Naive thymus-derived CD4-positive, alpha-beta T cell (primary cell): ENCODE results near the gene CLPSL1. TPM values are rescaled to one million over a fixed set of nuclear protein-coding genes. Genes with fewer than 3 reads are reported as not detected.

ENCODE experiments used
- ATAC-seq: fragments of 150-1000 bp; cut with Tn5 transposase; 2 replicates; pipeline ENCODE4 v1.10.0; 2021; ENCODE audit warnings: mild to moderate bottlenecking, moderate library complexity
- CTCF ChIA-PET: fragments of 350-600 bp; sonication (Branson Sonifier 250); formaldehyde crosslinking; loops from one replicate; lab custom pipeline; 2021; ENCODE audit warnings: antibody characterized with exemption; lab: Charles Lee
- POLR2A ChIA-PET: fragments of 350-600 bp; sonication (Branson Sonifier 250); formaldehyde crosslinking; loops from one replicate; lab custom pipeline; 2021; ENCODE audit warnings: antibody characterized with exemption, inconsistent platforms; lab: Charles Lee
- DNase-seq, 9 donors: peaks; one replicate each; pipeline versions ENCODE4 v3.0.0 to v3.0.0-alpha.2; 2020 to 2022; ENCODE audit warnings: mixed read lengths in 1 of 9
- H3K27ac ChIP-seq: one replicate; pipeline ENCODE4 v1.7.0; 2013; ENCODE audit warnings: mild to moderate bottlenecking, low read depth, low read length, moderate library complexity
- H3K27me3 ChIP-seq, 2 donors: one replicate each; pipeline ENCODE4 v1.7.0; 2013; ENCODE audit warnings: low read length in 2 of 2, mild to moderate bottlenecking in 2 of 2, moderate library complexity in 2 of 2; ENCODE audit not compliant: control insufficient read depth in 2 of 2, insufficient read depth in 2 of 2
- H3K36me3 ChIP-seq, 3 experiments: 1 replicate in 2 of 3; 2 replicates in 1 of 3; pipeline ENCODE4 v1.7.0; 2013; ENCODE audit warnings: low read length in 3 of 3, mild to moderate bottlenecking in 3 of 3, moderate library complexity in 1 of 3; ENCODE audit not compliant: insufficient read depth in 3 of 3, control insufficient read depth in 2 of 3
- H3K4me1 ChIP-seq, 2 donors: one replicate each; pipeline ENCODE4 v1.7.0; 2013; ENCODE audit warnings: low read length in 2 of 2, mild to moderate bottlenecking in 2 of 2, moderate library complexity in 1 of 2; ENCODE audit not compliant: control insufficient read depth in 2 of 2, insufficient read depth in 2 of 2
- H3K4me3 ChIP-seq: 2 replicates; pipeline ENCODE4 v1.7.0; 2013; ENCODE audit warnings: mild to moderate bottlenecking, low read length
- H3K9me3 ChIP-seq, 3 experiments: 1 replicate in 2 of 3; 2 replicates in 1 of 3; pipeline ENCODE4 v1.7.0; 2013; ENCODE audit warnings: low read length in 3 of 3; ENCODE audit not compliant: control insufficient read depth in 2 of 3
- H3K27ac Mint-ChIP-seq, 9 donors: one replicate each; pipeline ENCODE4 v1.8.0; 2020 to 2022; ENCODE audit warnings: mixed read lengths in 9 of 9, mild to moderate bottlenecking in 8 of 9, moderate library complexity in 5 of 9, inconsistent platforms in 2 of 9
- H3K27me3 Mint-ChIP-seq, 5 donors: one replicate each; pipeline ENCODE4 v1.8.0; 2021 to 2022; ENCODE audit warnings: mixed read lengths in 5 of 5, mild to moderate bottlenecking in 1 of 5
- H3K36me3 Mint-ChIP-seq, 5 donors: one replicate each; pipeline ENCODE4 v1.8.0; 2020 to 2022; ENCODE audit warnings: mixed read lengths in 5 of 5, mild to moderate bottlenecking in 3 of 5, inconsistent platforms in 1 of 5
- H3K4me1 Mint-ChIP-seq, 7 donors: one replicate each; pipeline ENCODE4 v1.8.0; 2020 to 2022; ENCODE audit warnings: mixed read lengths in 7 of 7, mild to moderate bottlenecking in 3 of 7, inconsistent platforms in 1 of 7
- H3K4me3 Mint-ChIP-seq, 10 donors: one replicate each; pipeline ENCODE4 v1.8.0; 2020 to 2022; ENCODE audit warnings: mild to moderate bottlenecking in 10 of 10, mixed read lengths in 10 of 10, moderate library complexity in 6 of 10, inconsistent platforms in 2 of 10
- H3K9me3 Mint-ChIP-seq, 11 donors: one replicate each; pipeline ENCODE4 v1.8.0; 2020 to 2022; ENCODE audit warnings: mixed read lengths in 11 of 11, mild to moderate bottlenecking in 4 of 11, inconsistent platforms in 1 of 11, moderate library complexity in 1 of 11
- intact Hi-C, 2 donors: fragments of 100-400 bp; cut with micrococcal nuclease; formaldehyde crosslinking; loops; one replicate each; pipeline ENCODE4 v1.15.1; 2023
- polyA plus RNA-seq, 2 donors: library from polyadenylated mRNA; unstranded; fragments of 300-500 nt; fragmentation: Illumina TruSeq; gene quantifications; one replicate each; pipeline ENCODE4 v1.2.3, GENCODE V29; 2021
- total RNA-seq, 6 experiments: library from RNA in 5 of 6; stranded (reverse) in 5 of 6; gene quantifications; 1 replicate in 5 of 6; 2 replicates in 1 of 6; pipeline ENCODE4 v1.2.3 and lab custom pipeline; 2021 to 2026

Gene CLPSL1
- total and polyA plus RNA-seq, 7 experiments from 2014 or later: not detected

GRCh38 chr6:35811699-35811995 lies 30.8 kb downstream of the CLPSL1 start:
- DNase-seq: no peak
- Mint-ChIP-seq H3K4me1 (peaks cover 0 to 1% (median 0%) of the 10 kb centered on the region in 7 donors), H3K9me3 (peaks cover 0 to 5% (median 1%) of the 10 kb centered on the region in 11 donors), H3K27me3 (peaks cover 2 to 18% (median 12%) of the 10 kb centered on the region in 5 donors), H3K27ac (no peak overlapping the region), H3K36me3 (peaks cover 0 to 3% (median 0%) of the 10 kb centered on the region in 5 donors), H3K4me3 (no peak overlapping the region)
- CTCF ChIA-PET: no interaction called here
- no peaks in the 10 kb centered on the region for H3K27me3 ChIP-seq
- no peaks in the 10 kb centered on the region for H3K36me3 ChIP-seq
- H3K4me3 ChIP-seq: no peak overlapping the region
- H3K27ac ChIP-seq: no peak overlapping the region
- POLR2A ChIA-PET: no interaction called here
- ATAC-seq: no peak
- intact Hi-C loops: no loop called here
- H3K4me1 ChIP-seq: no peaks in the 10 kb centered on the region
- no peaks in the 10 kb centered on the region for H3K9me3 ChIP-seq

GRCh38 chr6:35817515-35817914 lies 36.7 kb downstream of the CLPSL1 start:
- CTCF ChIA-PET: no interaction called here
- intact Hi-C loops: no loop called here

GRCh38 chr6:35823601-35824000 lies 42.8 kb downstream of the CLPSL1 start:
- no peak overlapping the region for H3K4me3 Mint-ChIP-seq
- H3K9me3 ChIP-seq: no peaks in the 10 kb centered on the region
- no peak overlapping the region for H3K4me3 ChIP-seq
- H3K27ac Mint-ChIP-seq: no peak overlapping the region
- no peaks in the 10 kb centered on the region for H3K4me1 ChIP-seq
- intact Hi-C loops: no loop called here
- ATAC-seq (no peak), DNase-seq (no peak)
- H3K9me3 Mint-ChIP-seq: no peaks in the 10 kb centered on the region
- no peaks in the 10 kb centered on the region for H3K27me3 ChIP-seq
- ChIA-PET POLR2A (no interaction called here), CTCF (no interaction called here)
- no peaks in the 10 kb centered on the region for H3K36me3 ChIP-seq
- no peaks in the 10 kb centered on the region for H3K36me3 Mint-ChIP-seq
- H3K27me3 Mint-ChIP-seq: peaks cover 0 to 8% (median 0%) of the 10 kb centered on the region in 5 donors
- no peaks in the 10 kb centered on the region for H3K4me1 Mint-ChIP-seq
- no peak overlapping the region for H3K27ac ChIP-seq

More at GRCh38 chr6:35817515-35817914, 36.7 kb downstream of the CLPSL1 start:
- Mint-ChIP-seq H3K4me1 (no peaks in the 10 kb centered on the region), H3K27ac (no peak overlapping the region), H3K9me3 (peaks cover 0 to 18% (median 2%) of the 10 kb centered on the region in 11 donors), H3K4me3 (no peak overlapping the region), H3K36me3 (peaks cover 0 to 3% (median 0%) of the 10 kb centered on the region in 5 donors), H3K27me3 (peaks cover 0 to 8% (median 0%) of the 10 kb centered on the region in 5 donors)
- Histone ChIP-seq H3K36me3 (no peaks in the 10 kb centered on the region), H3K4me3 (no peak overlapping the region), H3K9me3 (peaks cover 0 to 5% (median 0%) of the 10 kb centered on the region in 3 experiments), H3K27ac (no peak overlapping the region), H3K27me3 (no peaks in the 10 kb centered on the region), H3K4me1 (no peaks in the 10 kb centered on the region)
- POLR2A ChIA-PET: no interaction called here
- ATAC-seq (no peak), DNase-seq (no peak)

GRCh38 chr6:35824552-35825192 lies 43.9 kb downstream of the CLPSL1 start:
- Mint-ChIP-seq H3K27me3 (peaks cover 0 to 4% (median 0%) of the 10 kb centered on the region in 5 donors), H3K27ac (no peak overlapping the region), H3K4me1 (no peaks in the 10 kb centered on the region), H3K36me3 (no peaks in the 10 kb centered on the region), H3K4me3 (no peak overlapping the region), H3K9me3 (peaks cover 0 to 4% (median 0%) of the 10 kb centered on the region in 11 donors)
- Histone ChIP-seq H3K36me3 (no peaks in the 10 kb centered on the region), H3K27me3 (no peaks in the 10 kb centered on the region), H3K27ac (no peak overlapping the region), H3K9me3 (no peaks in the 10 kb centered on the region), H3K4me1 (no peaks in the 10 kb centered on the region), H3K4me3 (no peak overlapping the region)
- DNase-seq: no peak
- ATAC-seq: no peak
- intact Hi-C loops: no loop called here
- POLR2A ChIA-PET: no interaction called here
- CTCF ChIA-PET: no interaction called here

GRCh38 chr6:35829306-35829705 lies 48.5 kb downstream of the CLPSL1 start:
- Histone ChIP-seq H3K27me3 (no peaks in the 10 kb centered on the region), H3K9me3 (no peaks in the 10 kb centered on the region), H3K4me3 (no peak overlapping the region), H3K36me3 (peaks cover 0 to 11% (median 0%) of the 10 kb centered on the region in 3 experiments), H3K27ac (no peak overlapping the region), H3K4me1 (no peaks in the 10 kb centered on the region)
- Mint-ChIP-seq H3K9me3 (peaks cover 0 to 6% (median 0%) of the 10 kb centered on the region in 11 donors), H3K27me3 (no peaks in the 10 kb centered on the region), H3K4me1 (no peaks in the 10 kb centered on the region), H3K4me3 (no peak overlapping the region), H3K27ac (no peak overlapping the region), H3K36me3 (peaks cover 0 to 11% (median 3%) of the 10 kb centered on the region in 5 donors)
- intact Hi-C loops: no loop called here
- ChIA-PET CTCF (no interaction called here), POLR2A (no interaction called here)
- ATAC-seq (no peak), DNase-seq (no peak)

GRCh38 chr6:35831257-35832007 lies 50.6 kb downstream of the CLPSL1 start:
- intact Hi-C loops: no loop called here

More at GRCh38 chr6:35831257-35832007, 50.6 kb downstream of the CLPSL1 start:
- POLR2A ChIA-PET: no interaction called here
- DNase-seq (no peak), ATAC-seq (no peak)
- H3K27ac ChIP-seq: no peak overlapping the region
- H3K9me3 ChIP-seq: no peaks in the 10 kb centered on the region
- Mint-ChIP-seq H3K27me3 (no peaks in the 10 kb centered on the region), H3K27ac (no peak overlapping the region), H3K4me1 (peaks cover 0 to 5% (median 0%) of the 10 kb centered on the region in 7 donors), H3K9me3 (peaks cover 0 to 6% (median 0%) of the 10 kb centered on the region in 11 donors), H3K4me3 (no peak overlapping the region), H3K36me3 (peaks cover 0 to 26% (median 8%) of the 10 kb centered on the region in 5 donors)
- no peaks in the 10 kb centered on the region for H3K4me1 ChIP-seq
- peaks cover 0 to 22% (median 0%) of the 10 kb centered on the region in 3 experiments for H3K36me3 ChIP-seq
- no peaks in the 10 kb centered on the region for H3K27me3 ChIP-seq
- no peak overlapping the region for H3K4me3 ChIP-seq
- CTCF ChIA-PET: no interaction called here
